ENCODE results near the gene EHMT1.

GRCh38 chr9:137700911-137701310, 82.1 kb downstream of the EHMT1 start:
- TF ChIP-seq POLR2A (IDR thresholded peaks at IDR 0.05; ENCODE audit: low read depth, low read length) (no peak), TAF1 (IDR thresholded peaks at IDR 0.05; ENCODE audit: borderline replicate concordance, low read depth, low read length) (no peak), POLR2AphosphoS5 (IDR thresholded peaks at IDR 0.05; ENCODE audit: low read depth, low read length) (no peak)
